Activated T-cell treated with anti-CD3 and anti-CD28 coated beads, Interleukin-2, amount 50 U/mL, for 24 hours (primary cell): ENCODE measurements around the gene SCAF1.
"Not testable (repeated sequence)": the region's sequence is repeated elsewhere in the genome, so short reads cannot be mapped to it uniquely, and the experiment has no call there.

Experiments
- DNase-seq: peaks from one replicate; pipeline ENCODE4 v3.0.0-alpha.2; 2020
- H3K27ac Mint-ChIP-seq: 2 replicates; pipeline ENCODE4 v1.8.0; 2020; ENCODE audit warnings: mild to moderate bottlenecking, mixed read lengths
- H3K27me3 Mint-ChIP-seq: 2 replicates; pipeline ENCODE4 v1.8.0; 2020; ENCODE audit warnings: mixed read lengths
- H3K36me3 Mint-ChIP-seq: 2 replicates; pipeline ENCODE4 v1.8.0; 2020; ENCODE audit warnings: low read depth, mixed read lengths
- H3K4me1 Mint-ChIP-seq: 2 replicates; pipeline ENCODE4 v1.8.0; 2020; ENCODE audit warnings: low read depth, mixed read lengths
- H3K4me3 Mint-ChIP-seq: 2 replicates; pipeline ENCODE4 v1.8.0; 2020; ENCODE audit warnings: mild to moderate bottlenecking, moderate library complexity, mixed read lengths
- H3K9me3 Mint-ChIP-seq: 2 replicates; pipeline ENCODE4 v1.8.0; 2020; ENCODE audit warnings: mixed read lengths

SCAF1 gene

DNA sequence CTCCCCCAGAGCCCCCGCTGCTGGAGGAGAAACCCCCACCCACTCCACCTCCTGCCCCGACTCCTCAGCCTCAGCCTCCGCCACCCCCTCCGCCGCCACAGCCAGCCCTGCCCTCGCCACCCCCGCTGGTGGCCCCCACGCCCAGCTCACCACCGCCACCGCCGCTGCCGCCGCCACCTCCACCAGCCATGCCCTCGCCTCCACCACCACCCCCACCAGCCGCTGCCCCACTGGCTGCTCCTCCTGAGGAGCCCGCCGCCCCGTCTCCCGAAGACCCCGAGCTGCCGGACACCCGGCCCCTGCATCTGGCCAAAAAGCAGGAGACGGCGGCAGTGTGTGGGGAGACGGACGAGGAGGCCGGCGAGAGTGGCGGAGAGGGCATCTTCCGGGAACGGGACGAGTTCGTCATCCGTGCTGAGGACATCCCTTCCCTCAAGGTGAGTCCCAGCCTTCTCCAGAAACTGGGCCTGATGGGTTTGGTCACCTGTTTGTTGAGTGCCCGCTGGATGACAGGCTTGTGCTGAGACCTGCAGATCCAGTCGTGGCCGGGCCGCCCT, 40.4 kb upstream of the SCAF1 start:
- no peak overlapping the region for H3K27ac Mint-ChIP-seq
- H3K9me3 Mint-ChIP-seq, result no peaks in the 10 kb centered on the region
- H3K4me3 Mint-ChIP-seq, result no peak overlapping the region
- H3K27me3 Mint-ChIP-seq, result no peaks in the 10 kb centered on the region
- DNase-seq, result no peak
- H3K36me3 Mint-ChIP-seq, result peaks cover 72% of the 10 kb centered on the region
- peaks cover 22% of the 10 kb centered on the region for H3K4me1 Mint-ChIP-seq

DNA sequence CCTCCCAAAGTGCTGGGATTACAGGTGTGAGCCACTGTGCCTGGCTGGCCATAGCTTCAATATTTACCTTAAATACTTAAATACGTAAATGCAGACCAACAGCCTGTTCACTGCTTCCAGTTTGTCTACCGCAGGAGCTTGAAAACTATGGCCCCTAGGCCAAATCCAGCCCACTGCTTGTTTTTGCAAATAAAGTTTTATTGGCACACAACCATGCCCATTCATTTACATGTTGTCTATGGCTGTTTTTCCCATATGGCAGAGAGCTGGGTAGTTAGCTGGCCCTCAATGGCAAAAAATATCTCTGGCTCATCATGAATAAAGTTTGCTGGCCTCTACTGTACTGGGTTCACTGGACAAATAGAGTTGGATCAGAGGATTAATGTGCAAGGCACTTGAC, 39.2 kb upstream of the SCAF1 start:
- no peak for DNase-seq
- Mint-ChIP-seq H3K4me3 (no peak overlapping the region), H3K9me3 (no peaks in the 10 kb centered on the region), H3K27me3 (no peaks in the 10 kb centered on the region), H3K36me3 (peaks cover 79% of the 10 kb centered on the region), H3K4me1 (peaks cover 22% of the 10 kb centered on the region), H3K27ac (no peak overlapping the region)

DNA sequence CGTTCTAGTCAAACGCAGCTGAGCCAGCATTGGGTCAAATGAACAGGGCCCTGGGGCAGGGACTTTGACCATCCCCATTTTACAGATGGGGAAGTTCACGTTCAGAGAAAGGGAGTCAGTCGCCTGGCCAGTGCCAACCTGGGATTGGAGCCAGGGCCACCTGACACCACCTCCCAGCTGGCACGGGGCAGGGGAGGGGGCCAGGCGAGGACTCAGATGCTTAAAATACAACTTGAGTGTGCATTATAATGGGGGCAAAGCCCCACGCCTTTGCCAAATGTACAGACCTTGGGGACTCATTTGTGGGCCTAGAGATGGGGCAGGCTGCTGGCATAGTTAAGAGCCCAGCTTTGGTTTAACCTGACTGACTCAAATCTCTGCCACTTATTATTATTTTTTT, 36.4 kb upstream of the SCAF1 start:
- peaks cover 73% of the 10 kb centered on the region for H3K36me3 Mint-ChIP-seq
- H3K4me1 Mint-ChIP-seq, result peaks cover 13% of the 10 kb centered on the region

DNA sequence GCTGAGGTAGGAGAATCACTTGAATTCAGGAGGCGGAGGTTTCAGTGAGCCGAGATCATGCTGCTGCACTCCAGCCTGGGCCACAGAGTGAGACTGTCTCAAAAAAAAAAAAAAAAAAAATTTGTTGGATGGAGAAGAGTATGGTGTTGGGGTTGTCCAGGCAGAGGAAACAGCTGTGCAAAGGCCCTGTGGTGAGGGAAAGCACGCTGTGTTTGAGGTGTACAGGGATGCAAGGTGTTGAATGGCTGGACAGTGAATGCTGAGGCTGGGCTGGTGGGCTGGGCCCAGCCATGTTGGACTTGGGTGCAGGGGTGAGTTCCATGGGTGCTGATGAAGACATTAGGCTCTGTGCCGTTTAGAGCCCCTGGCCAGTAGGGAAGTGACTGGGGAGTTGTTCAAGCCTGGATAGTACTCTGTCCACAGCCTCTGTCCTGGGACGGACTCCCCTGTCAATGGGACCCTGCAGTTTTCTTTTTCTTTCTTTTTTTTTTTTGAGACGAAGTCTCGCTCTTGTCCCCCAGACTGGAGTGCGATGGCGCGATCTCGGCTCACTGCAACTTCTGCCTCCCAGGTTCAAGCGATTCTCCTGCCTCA, 32.4 kb upstream of the SCAF1 start:
- DNase-seq, result no peak
- Mint-ChIP-seq H3K9me3 (no peaks in the 10 kb centered on the region), H3K27ac (peak overlapping the region; percentile 33), H3K4me3 (no peak overlapping the region), H3K4me1 (peaks cover 18% of the 10 kb centered on the region), H3K36me3 (peaks cover 66% of the 10 kb centered on the region), H3K27me3 (no peaks in the 10 kb centered on the region)

More for the DNA sequence above, 36.4 kb upstream of the SCAF1 start:
- Mint-ChIP-seq H3K9me3 (no peaks in the 10 kb centered on the region), H3K27ac (no peak overlapping the region), H3K27me3 (no peaks in the 10 kb centered on the region), H3K4me3 (no peak overlapping the region)
- DNase-seq, result no peak

DNA sequence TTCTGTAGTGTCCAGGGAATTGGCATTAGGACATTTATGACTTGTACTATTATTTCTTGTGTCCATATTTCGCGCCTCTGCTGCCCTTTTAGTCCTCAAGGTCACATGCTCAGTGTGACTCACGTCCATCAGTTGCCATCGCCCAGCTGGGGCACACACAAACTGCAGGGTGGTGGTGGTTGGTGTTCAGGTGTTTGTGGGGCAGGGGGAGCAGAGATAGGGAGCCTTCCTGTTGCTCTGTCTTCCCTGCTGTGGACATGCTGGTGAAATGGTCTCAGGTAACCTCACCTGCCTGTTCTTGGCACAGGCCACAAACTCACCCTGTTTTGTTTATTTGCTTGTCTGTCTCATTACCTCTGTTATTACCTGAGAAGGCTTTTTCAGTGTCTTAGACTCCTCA, 28.6 kb upstream of the SCAF1 start:
- Mint-ChIP-seq H3K9me3 (no peaks in the 10 kb centered on the region), H3K4me3 (no peak overlapping the region), H3K36me3 (peaks cover 76% of the 10 kb centered on the region), H3K27ac (peak overlapping the region; percentile 84), H3K27me3 (no peaks in the 10 kb centered on the region), H3K4me1 (peaks cover 20% of the 10 kb centered on the region)
- no peak for DNase-seq

DNA sequence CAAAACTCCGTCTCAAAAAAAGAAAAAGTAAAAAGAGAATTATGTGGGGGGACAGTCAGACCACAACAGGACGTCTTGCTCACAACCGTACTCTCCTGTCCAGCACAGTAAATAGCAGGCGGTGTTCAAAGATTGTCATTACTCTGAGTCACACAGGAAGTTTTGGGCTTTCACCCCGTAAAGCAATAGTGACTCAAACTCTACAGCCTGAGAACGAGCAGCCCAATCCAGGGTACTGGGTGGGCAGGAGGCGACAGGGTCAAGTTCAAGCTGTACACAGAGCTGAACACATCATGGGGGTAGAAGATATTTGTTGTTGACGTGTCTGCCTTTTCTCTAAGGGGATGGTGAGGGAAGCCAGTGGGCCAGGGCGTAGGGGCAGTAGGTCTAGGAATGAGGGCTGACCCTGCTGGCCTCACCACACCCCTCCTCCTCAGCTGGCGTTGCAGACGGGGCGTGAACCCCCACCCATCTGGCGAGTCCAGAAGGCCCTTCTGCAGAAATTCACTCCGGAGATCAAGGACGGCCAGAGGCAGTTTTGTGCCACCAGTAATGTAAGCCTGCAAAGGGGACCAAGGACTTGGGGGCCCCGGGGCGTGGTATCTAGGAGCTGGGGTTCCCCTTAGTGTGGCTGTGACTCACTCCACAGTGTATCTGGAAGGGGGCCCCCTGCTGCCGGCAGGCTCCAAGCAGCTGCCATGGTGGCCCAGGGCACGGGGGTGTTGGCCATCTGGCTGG, 27.7 kb upstream of the SCAF1 start:
- DNase-seq, result peak; percentile 40
- H3K4me1 Mint-ChIP-seq, result peaks cover 20% of the 10 kb centered on the region
- H3K36me3 Mint-ChIP-seq, result peaks cover 75% of the 10 kb centered on the region
- no peaks in the 10 kb centered on the region for H3K9me3 Mint-ChIP-seq
- H3K27me3 Mint-ChIP-seq, result no peaks in the 10 kb centered on the region
- no peak overlapping the region for H3K4me3 Mint-ChIP-seq
- H3K27ac Mint-ChIP-seq, result peak overlapping the region; percentile 84

DNA sequence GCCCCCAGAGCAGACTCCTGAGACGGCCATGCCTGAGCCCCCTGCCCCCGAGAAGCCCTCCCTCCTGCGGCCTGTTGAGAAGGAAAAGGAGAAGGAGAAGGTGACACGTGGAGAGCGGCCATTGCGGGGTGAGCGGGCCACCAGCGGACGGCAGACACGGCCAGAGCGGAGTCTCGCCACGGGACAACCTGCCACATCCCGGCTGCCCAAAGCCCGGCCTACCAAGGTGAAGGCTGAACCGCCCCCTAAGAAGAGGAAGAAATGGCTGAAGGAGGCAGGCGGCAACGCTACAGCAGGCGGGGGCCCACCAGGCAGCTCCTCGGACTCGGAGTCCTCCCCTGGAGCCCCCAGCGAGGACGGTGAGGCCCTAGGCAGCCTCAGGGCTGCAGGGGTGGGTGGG, 26.1 kb upstream of the SCAF1 start:
- no peak overlapping the region for H3K4me3 Mint-ChIP-seq
- no peak overlapping the region for H3K27ac Mint-ChIP-seq
- no peaks in the 10 kb centered on the region for H3K27me3 Mint-ChIP-seq
- no peaks in the 10 kb centered on the region for H3K9me3 Mint-ChIP-seq
- DNase-seq, result no peak
- H3K36me3 Mint-ChIP-seq, result peaks cover 75% of the 10 kb centered on the region
- peaks cover 20% of the 10 kb centered on the region for H3K4me1 Mint-ChIP-seq

DNA sequence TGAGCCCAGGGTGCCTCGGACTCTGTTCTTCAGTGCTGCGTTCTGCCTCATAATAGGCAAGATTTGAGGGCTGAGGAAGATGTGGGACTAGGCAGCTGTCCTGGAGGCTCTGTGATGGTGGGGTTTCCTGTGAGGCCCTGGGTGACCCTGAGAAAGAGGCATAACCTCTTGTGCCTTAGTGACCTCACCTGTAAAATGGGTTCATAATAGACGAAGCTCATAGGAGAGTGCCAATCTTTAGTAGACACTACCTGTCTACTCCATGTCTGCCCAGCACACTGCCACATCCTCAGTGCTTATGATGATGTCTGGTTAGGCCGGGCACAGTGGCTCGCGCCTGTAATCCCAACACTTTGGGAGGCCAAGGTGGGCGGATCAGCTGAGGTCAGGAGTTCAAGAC, 25.5 kb upstream of the SCAF1 start:
- Mint-ChIP-seq H3K36me3 (peaks cover 75% of the 10 kb centered on the region), H3K27ac (no peak overlapping the region), H3K4me3 (no peak overlapping the region), H3K9me3 (no peaks in the 10 kb centered on the region), H3K4me1 (peaks cover 20% of the 10 kb centered on the region), H3K27me3 (no peaks in the 10 kb centered on the region)
- no peak for DNase-seq

DNA sequence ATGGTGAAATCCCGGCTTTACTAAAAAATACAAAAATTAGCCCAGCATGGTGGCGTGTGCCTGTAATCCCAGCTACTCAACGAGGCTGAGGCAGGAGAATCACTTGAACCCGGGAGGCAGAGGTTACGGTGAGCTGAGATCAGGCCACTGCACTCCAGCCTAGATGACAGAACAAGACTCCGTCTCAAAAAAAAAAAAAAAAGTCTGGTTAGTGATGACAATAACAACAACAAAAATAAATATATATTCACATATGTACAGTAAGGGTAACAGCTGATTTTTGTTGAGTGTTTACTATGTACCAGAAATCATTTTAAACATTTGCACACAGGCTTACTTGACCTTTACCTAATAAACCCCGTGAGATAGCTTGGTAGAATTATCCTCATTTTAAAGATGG, 25.1 kb upstream of the SCAF1 start:
- no peak overlapping the region for H3K27ac Mint-ChIP-seq
- H3K4me1 Mint-ChIP-seq, result peaks cover 20% of the 10 kb centered on the region
- H3K9me3 Mint-ChIP-seq, result no peaks in the 10 kb centered on the region
- peaks cover 79% of the 10 kb centered on the region for H3K36me3 Mint-ChIP-seq
- H3K4me3 Mint-ChIP-seq, result no peak overlapping the region
- DNase-seq, result no peak
- H3K27me3 Mint-ChIP-seq, result no peaks in the 10 kb centered on the region

DNA sequence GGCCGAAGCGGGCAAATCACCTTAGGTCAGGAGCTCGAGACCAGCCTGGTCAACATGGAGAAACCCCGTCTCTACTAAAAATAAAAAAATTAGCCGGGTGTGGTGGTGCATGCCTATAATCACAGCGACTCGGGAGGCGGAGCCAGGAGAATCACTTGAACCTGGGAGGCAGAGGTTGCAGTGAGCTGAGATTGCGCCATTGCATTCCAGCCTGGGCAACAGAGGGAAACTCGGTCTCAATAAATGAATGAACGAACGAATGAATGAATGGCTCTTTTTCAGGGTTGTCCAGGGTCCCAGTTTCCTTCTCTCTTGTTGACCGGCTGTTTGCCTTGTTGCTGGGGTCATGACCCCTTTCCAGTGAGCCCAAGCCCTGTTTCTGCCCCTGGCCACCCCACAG, 24.1 kb upstream of the SCAF1 start:
- DNase-seq, H3K9me3 Mint-ChIP-seq, H3K27me3 Mint-ChIP-seq, H3K4me3 Mint-ChIP-seq: not testable (repeated sequence)
- Mint-ChIP-seq H3K27ac (peak overlapping the region; percentile 63), H3K4me1 (peaks cover 17% of the 10 kb centered on the region), H3K36me3 (peaks cover 79% of the 10 kb centered on the region)

DNA sequence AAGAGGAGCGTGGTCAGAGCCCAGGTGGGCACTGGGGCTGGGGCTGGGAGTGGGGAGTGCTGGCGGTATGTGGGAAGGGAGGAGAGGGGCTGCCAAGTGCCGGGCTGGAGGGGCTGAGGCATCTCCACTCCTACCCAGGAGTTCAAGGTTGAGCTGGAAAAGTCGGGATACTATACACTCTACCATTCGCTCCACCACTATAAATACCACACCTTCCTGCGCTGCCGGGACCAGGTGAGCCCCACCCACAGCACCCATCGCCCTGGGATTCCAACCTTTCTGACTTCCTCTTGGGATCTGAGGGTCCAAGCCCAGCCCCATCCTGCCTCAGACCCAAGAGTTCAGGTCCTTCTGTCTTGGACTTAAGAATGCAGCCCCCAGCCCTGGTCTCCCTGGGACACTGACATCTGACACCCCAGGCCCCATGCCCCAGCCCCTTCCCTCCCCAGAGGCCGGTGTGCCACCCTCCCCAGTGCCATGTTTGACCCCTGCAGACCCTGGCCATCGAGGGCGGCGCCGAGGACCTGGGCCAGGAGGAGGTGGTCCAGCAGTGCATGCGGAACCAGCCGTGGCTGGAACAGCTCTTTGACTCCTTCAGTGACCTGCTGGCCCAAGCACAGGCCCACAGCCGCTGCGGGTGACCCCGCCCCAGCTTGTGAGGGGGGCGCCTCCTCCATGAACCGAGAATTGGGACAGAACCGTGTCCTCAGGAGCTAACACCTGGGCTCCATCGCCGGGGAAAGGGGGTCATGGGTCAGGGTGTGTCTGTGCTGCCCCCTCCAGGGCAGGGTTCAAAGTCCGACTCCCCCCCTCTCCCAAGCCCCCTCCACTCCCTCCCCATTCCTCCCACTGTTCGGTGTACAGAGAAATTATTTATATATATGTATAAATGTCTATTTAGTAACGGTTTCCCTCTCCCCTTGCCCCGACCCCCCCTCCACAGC, 16.8 kb upstream of the SCAF1 start:
- DNase-seq, result no peak
- Mint-ChIP-seq H3K36me3 (peaks cover 60% of the 10 kb centered on the region), H3K9me3 (no peaks in the 10 kb centered on the region), H3K4me3 (no peak overlapping the region), H3K4me1 (no peaks in the 10 kb centered on the region), H3K27me3 (no peaks in the 10 kb centered on the region), H3K27ac (no peak overlapping the region)

DNA sequence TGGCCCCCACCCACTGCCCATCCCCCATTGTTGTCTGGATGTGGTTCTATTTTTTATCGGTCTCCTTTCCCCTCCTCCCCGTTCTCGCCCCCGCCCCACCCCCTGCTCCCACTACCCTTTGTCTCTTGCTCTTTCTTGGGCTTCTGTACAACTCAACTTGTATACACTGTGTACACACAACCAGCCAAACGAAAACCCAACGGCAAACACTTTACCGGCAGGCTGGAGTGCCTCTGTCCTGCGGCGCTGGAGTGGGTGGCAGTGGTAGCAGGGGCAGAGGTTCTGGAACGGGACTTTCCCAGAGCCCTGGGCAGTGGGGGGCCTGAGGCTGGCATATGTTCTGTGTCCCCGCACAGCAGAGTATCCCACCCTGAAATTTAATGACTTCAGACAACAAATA, 15.8 kb upstream of the SCAF1 start:
- no peaks in the 10 kb centered on the region for H3K27me3 Mint-ChIP-seq
- peaks cover 2% of the 10 kb centered on the region for H3K4me1 Mint-ChIP-seq
- H3K27ac Mint-ChIP-seq, result no peak overlapping the region
- DNase-seq, result no peak
- no peak overlapping the region for H3K4me3 Mint-ChIP-seq
- H3K36me3 Mint-ChIP-seq, result peaks cover 57% of the 10 kb centered on the region
- no peaks in the 10 kb centered on the region for H3K9me3 Mint-ChIP-seq

DNA sequence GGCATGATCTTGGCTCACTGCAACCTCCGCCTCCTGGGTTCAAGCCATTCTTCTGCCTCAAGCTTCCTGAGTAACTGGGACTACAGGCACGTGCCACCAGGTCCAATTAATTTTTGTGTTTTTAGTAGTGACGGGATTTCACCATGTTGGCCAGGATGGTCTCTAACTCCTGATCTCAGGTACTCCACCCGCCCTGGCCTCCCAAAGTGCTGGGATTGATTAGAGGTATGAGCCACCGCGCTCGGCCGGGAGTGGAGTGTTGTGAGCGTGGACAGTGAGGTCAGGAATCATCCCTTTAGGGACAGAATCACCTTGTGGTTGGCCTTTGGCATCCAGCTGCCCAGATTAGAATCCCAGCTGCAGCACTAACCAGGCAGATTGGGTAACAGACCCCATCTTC, 12.3 kb upstream of the SCAF1 start:
- peaks cover 2% of the 10 kb centered on the region for H3K4me1 Mint-ChIP-seq
- no peaks in the 10 kb centered on the region for H3K9me3 Mint-ChIP-seq
- peaks cover 36% of the 10 kb centered on the region for H3K36me3 Mint-ChIP-seq
- H3K27me3 Mint-ChIP-seq, result no peaks in the 10 kb centered on the region
- DNase-seq, result no peak
- no peak overlapping the region for H3K27ac Mint-ChIP-seq
- H3K4me3 Mint-ChIP-seq, result no peak overlapping the region

DNA sequence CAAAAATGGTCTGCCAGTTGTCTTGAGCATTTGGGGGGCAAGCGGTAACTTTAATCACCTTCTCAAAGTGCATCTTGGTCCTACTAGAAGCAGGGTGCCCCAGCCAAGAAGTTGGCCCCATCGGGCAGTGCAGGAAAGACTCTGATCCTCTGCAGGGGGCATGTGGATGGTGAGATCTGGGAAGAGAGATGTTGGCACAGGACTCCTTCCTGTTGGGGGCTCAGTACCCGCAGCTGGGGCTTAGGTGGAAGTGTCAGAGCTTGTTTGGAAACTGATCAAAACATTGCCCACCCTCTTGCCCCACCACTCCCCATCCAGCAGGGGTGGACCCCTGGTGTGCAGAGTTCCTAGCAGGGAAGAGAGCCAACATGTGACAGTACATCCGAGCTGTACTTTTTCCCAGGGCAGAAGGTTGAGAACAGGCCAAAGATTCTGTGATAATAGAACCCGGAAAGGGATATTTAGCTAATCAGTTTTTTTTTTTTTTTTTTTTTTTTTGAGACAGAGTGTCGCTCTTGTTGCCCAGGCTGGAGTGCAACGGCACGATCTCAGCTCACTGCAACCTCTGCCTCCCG, 10.9 kb upstream of the SCAF1 start:
- no peaks in the 10 kb centered on the region for H3K27me3 Mint-ChIP-seq
- no peaks in the 10 kb centered on the region for H3K9me3 Mint-ChIP-seq
- peak overlapping the region; percentile 30 for H3K27ac Mint-ChIP-seq
- H3K36me3 Mint-ChIP-seq, result peaks cover 27% of the 10 kb centered on the region
- H3K4me1 Mint-ChIP-seq, result peaks cover 2% of the 10 kb centered on the region
- H3K4me3 Mint-ChIP-seq, result no peak overlapping the region
- DNase-seq, result no peak
